SK-N-MC (cell line): Measurements from ENCODE around the gene C1orf116.

Experiments
- EZH2 ChIP-seq: fragments of 200-600 bp; sonication (generic); IDR thresholded peaks from one replicate; pipeline ENCODE4 v1.6.1; 2017; ENCODE audit warnings: antibody characterized with exemption
- FOXP2 ChIP-seq: optimal IDR thresholded peaks from 2 replicates; pipeline ENCODE3; 2011; ENCODE audit warnings: mild to moderate bottlenecking, moderate library complexity; ENCODE audit not compliant: insufficient read depth; ENCODE audit errors: extremely low read length, control extremely low read depth
- POLR2AphosphoS5 ChIP-seq: IDR thresholded peaks from 2 replicates; pipeline ENCODE4 v1.6.1; 2012; ENCODE audit warnings: mild to moderate bottlenecking, low read depth, low read length, borderline replicate concordance

GRCh38 chr1:206972728-206973127, 59.8 kb downstream of the C1orf116 start:
- TF ChIP-seq EZH2 (no peak), POLR2AphosphoS5 (no peak), FOXP2 (no peak)
